HepG2 (cell line): ENCODE results near the gene GNB1. TPM values are rescaled to one million over a fixed set of nuclear protein-coding genes. Genes with fewer than 3 reads are reported as not detected.

Source experiments
- ADNP ChIP-seq: sonication (generic); formaldehyde crosslinking; IDR thresholded peaks from 2 replicates; pipeline ENCODE4 v1.4.0; 2020; ENCODE audit warnings: missing genetic modification reagents
- BATF2 ChIP-seq: sonication (generic); formaldehyde crosslinking; IDR thresholded peaks from 2 replicates; pipeline ENCODE4 v1.8.0; 2022; ENCODE audit warnings: mild to moderate bottlenecking, missing genetic modification reagents, moderate library complexity
- CREM ChIP-seq, 2 experiments: sonication (generic) in 1 of 2; formaldehyde crosslinking in 1 of 2; IDR thresholded peaks; 2 replicates each; pipeline versions ENCODE4 v1.4.0 to v1.6.1; 2016 to 2020; ENCODE audit warnings: antibody characterized with exemption in 1 of 2, mild to moderate bottlenecking in 1 of 2, missing genetic modification reagents in 1 of 2
- DMAP1 ChIP-seq: IDR thresholded peaks from 2 replicates; pipeline ENCODE4 v1.6.1; 2016
- ELF4 ChIP-seq: sonication (generic); formaldehyde crosslinking; IDR thresholded peaks from 2 replicates; pipeline ENCODE4 v1.5.0; 2020; ENCODE audit warnings: missing genetic modification reagents, mild to moderate bottlenecking, moderate library complexity, borderline replicate concordance
- KDM5B ChIP-seq: sonication (generic); formaldehyde crosslinking; IDR thresholded peaks from 2 replicates; pipeline ENCODE4 v1.4.0; 2020; ENCODE audit warnings: missing genetic modification reagents, mild to moderate bottlenecking, borderline replicate concordance
- MBD4 ChIP-seq: IDR thresholded peaks from 2 replicates; pipeline ENCODE4 v1.6.1; 2012; ENCODE audit warnings: low read length, inconsistent platforms, borderline replicate concordance
- NR1H2 ChIP-seq: sonication (generic); formaldehyde crosslinking; IDR thresholded peaks from 2 replicates; pipeline ENCODE4 v1.8.1; 2022; ENCODE audit warnings: low read depth, missing genetic modification reagents, borderline replicate concordance
- RNF2 ChIP-seq: fragments of 450-650 bp; conservative IDR thresholded peaks from 2 replicates; pipeline ENCODE4 v1.6.1; 2016; ENCODE audit warnings: low read depth
- SIX1 ChIP-seq: sonication (generic); formaldehyde crosslinking; IDR thresholded peaks from 2 replicates; pipeline ENCODE4 v1.4.0; 2020; ENCODE audit warnings: missing genetic modification reagents, borderline replicate concordance
- SMAD1 ChIP-seq: sonication (generic); formaldehyde crosslinking; IDR thresholded peaks from 2 replicates; pipeline ENCODE4 v1.4.0; 2020; ENCODE audit warnings: missing genetic modification reagents, low read depth, mild to moderate bottlenecking, borderline replicate concordance
- ZBTB21 ChIP-seq: sonication (generic); formaldehyde crosslinking; IDR thresholded peaks from 2 replicates; pipeline ENCODE4 v1.4.0; 2020; ENCODE audit warnings: missing genetic modification reagents
- ZNF138 ChIP-seq: sonication (generic); formaldehyde crosslinking; IDR thresholded peaks from 2 replicates; pipeline ENCODE4 v1.5.0; 2020; ENCODE audit warnings: mild to moderate bottlenecking, low read depth, missing genetic modification reagents
- ZNF510 ChIP-seq: sonication (generic); formaldehyde crosslinking; IDR thresholded peaks from 2 replicates; pipeline ENCODE4 v1.4.0; 2020; ENCODE audit warnings: low read depth, mild to moderate bottlenecking, missing genetic modification reagents
- ZNF550 ChIP-seq: sonication (generic); formaldehyde crosslinking; IDR thresholded peaks from 2 replicates; pipeline ENCODE4 v1.4.0; 2020; ENCODE audit warnings: mild to moderate bottlenecking, missing genetic modification reagents, borderline replicate concordance
- ZNF616 ChIP-seq: sonication (generic); formaldehyde crosslinking; IDR thresholded peaks from 2 replicates; pipeline ENCODE4 v1.5.0; 2020; ENCODE audit warnings: low read depth, mild to moderate bottlenecking, missing genetic modification reagents
- ZSCAN12 ChIP-seq: sonication (generic); formaldehyde crosslinking; IDR thresholded peaks from 2 replicates; pipeline ENCODE4 v1.9.0; 2021; ENCODE audit warnings: mild to moderate bottlenecking, missing genetic modification reagents
- ZSCAN21 ChIP-seq: sonication (generic); formaldehyde crosslinking; IDR thresholded peaks from 2 replicates; pipeline ENCODE4 v1.8.0; 2022; ENCODE audit warnings: mild to moderate bottlenecking, missing genetic modification reagents, moderate library complexity, borderline replicate concordance
- polyA plus RNA-seq, 8 experiments: library from polyadenylated mRNA; depleted of rRNA in 3 of 8; stranded (reverse) in 7 of 8; unstranded in 1 of 8; fragments of >200 nt; fragmentation: Illumina TruSeq in 4 of 8; extraction: Trizol in 4 of 8; gene quantifications; 2 replicates each; pipeline versions ENCODE4 v1.2.1 to v1.2.3, GENCODE V29; 2011 to 2016; ENCODE audit warnings: low read depth in 4 of 8, missing spikeins in 1 of 8, mixed read lengths in 1 of 8; ENCODE audit not compliant: insufficient read depth in 1 of 8
- total RNA-seq, 5 experiments: library from RNA; depleted of rRNA; stranded (reverse); fragments of >200 nt; fragmentation: Illumina TruSeq; extraction: Trizol; gene quantifications; 2 replicates each; pipeline ENCODE4 v1.2.3, GENCODE V29; 2016; ENCODE audit warnings: low read depth in 1 of 5
- TF ChIP-seq, protein P1 (sequence below): sonication (generic); formaldehyde crosslinking; IDR thresholded peaks from 2 replicates; pipeline ENCODE4 v1.8.0; 2022; ENCODE audit warnings: low read depth, missing genetic modification reagents
- TF ChIP-seq, protein P2 (sequence below): sonication (generic); formaldehyde crosslinking; IDR thresholded peaks from 2 replicates; pipeline ENCODE4 v1.4.0; 2020; ENCODE audit warnings: low read depth, mild to moderate bottlenecking, missing genetic modification reagents
- TF ChIP-seq, protein P3 (sequence below): sonication (generic); formaldehyde crosslinking; IDR thresholded peaks from 2 replicates; pipeline ENCODE4 v1.5.0; 2020; ENCODE audit warnings: missing genetic modification reagents, mild to moderate bottlenecking, borderline replicate concordance
- TF ChIP-seq, protein P4 (sequence below): sonication (generic); formaldehyde crosslinking; IDR thresholded peaks from 2 replicates; pipeline ENCODE4 v1.8.1; 2023; ENCODE audit warnings: mild to moderate bottlenecking, moderate library complexity, missing genetic modification reagents
- TF ChIP-seq, protein P5 (sequence below): sonication (generic); formaldehyde crosslinking; IDR thresholded peaks from 2 replicates; pipeline ENCODE4 v1.5.0; 2020; ENCODE audit warnings: missing genetic modification reagents
- TF ChIP-seq, protein P6 (sequence below): IDR thresholded peaks from 2 replicates; pipeline ENCODE4 v1.6.1; 2016; ENCODE audit warnings: mild to moderate bottlenecking, missing biosample characterization, missing genetic modification reagents

Gene GNB1
- total and polyA plus RNA-seq, 2 of the 13 experiments (the other 11 are each of a cell fraction or from before 2014, with no cell fraction given), result 66.2 to 327 TPM

DNA sequence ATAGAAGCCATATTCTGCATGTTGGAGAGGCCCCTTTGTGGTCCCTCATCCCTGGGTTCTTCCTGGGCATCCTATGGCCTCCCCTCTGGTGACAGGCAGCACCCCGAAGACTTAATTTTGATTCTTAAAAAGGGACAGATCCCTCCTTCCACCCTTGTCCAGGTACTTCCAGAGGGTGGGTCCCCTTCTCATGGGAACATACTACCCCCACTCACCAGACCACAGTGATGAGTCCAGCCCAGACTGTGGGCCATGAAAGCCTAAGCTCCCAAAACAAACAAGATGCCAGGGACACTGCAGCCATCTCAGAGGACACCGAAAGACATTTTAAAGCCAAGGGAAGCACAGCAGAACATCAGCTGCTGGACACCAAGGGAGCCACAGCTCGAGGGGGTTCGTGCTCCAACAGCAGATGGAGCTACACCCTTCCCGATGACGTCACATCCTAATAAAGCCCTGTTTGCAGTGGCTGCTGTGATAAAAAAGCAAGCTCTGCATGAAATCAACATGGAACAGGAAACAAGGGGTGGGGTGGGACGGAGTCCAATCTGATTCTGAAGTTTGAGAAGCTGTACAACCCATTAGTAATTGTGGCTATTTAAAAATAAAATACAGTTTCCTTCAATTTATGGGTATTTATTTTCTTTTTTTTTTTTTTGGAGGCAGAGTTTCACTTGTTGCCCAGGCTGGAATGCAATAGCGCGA is 32.4 kb downstream of the GNB1 start (continued):
- TF ChIP-seq, protein P1, sequence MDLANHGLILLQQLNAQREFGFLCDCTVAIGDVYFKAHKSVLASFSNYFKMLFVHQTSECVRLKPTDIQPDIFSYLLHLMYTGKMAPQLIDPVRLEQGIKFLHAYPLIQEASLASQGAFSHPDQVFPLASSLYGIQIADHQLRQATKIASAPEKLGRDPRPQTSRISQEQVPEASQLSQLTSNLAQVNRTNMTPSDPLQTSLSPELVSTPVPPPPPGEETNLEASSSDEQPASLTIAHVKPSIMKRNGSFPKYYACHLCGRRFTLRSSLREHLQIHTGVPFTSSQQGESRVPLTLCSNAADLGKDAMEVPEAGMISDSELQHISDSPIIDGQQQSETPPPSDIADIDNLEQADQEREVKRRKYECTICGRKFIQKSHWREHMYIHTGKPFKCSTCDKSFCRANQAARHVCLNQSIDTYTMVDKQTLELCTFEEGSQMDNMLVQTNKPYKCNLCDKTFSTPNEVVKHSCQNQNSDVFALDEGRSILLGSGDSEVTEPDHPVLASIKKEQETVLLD (CRISPR knock-in tag), result no peak
- TF ChIP-seq ZSCAN21 (CRISPR knock-in tag), result no peak
- TF ChIP-seq, protein P2, sequence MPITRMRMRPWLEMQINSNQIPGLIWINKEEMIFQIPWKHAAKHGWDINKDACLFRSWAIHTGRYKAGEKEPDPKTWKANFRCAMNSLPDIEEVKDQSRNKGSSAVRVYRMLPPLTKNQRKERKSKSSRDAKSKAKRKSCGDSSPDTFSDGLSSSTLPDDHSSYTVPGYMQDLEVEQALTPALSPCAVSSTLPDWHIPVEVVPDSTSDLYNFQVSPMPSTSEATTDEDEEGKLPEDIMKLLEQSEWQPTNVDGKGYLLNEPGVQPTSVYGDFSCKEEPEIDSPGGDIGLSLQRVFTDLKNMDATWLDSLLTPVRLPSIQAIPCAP (CRISPR knock-in tag), result no peak
- TF ChIP-seq, protein P3, sequence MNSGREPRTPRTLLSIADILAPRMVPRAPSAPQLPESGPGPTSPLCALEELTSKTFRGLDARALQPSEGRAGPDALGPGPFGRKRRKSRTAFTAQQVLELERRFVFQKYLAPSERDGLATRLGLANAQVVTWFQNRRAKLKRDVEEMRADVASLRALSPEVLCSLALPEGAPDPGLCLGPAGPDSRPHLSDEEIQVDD, result no peak
- TF ChIP-seq KDM5B (CRISPR knock-in tag), result peak; percentile 21; the same call in 1 of the 2 replicates
- peak; percentile 78 for TF ChIP-seq CREM (IDR thresholded peaks at IDR 0.05)
- no peak for TF ChIP-seq CREM (CRISPR knock-in tag; IDR thresholded peaks at IDR 0.05)
- TF ChIP-seq, protein P4, sequence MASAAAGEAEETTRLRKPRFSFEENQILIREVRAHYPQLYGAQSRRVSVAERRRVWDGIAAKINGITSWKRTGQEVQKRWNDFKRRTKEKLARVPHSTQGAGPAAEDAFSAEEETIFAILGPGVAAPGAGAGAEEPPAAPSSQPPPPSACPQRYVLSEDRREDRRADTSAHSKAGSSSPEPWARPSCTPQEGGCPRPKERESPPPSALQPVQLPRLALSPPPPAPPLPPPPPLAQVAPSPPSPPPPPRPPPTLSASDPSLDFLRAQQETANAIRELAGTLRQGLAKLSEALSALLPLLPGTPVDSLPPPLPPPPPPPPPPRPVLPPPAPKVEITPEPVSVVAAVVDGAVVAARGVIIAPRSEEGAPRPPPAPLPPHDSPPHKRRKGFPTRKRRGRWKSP, result no peak
- no peak for TF ChIP-seq SIX1 (CRISPR knock-in tag)
- TF ChIP-seq DMAP1 (CRISPR knock-in tag), result no peak
- no peak for TF ChIP-seq ZNF138 (CRISPR knock-in tag)
- no peak for TF ChIP-seq ZNF550 (CRISPR knock-in tag)
- no peak for TF ChIP-seq ELF4 (CRISPR knock-in tag)
- no peak for TF ChIP-seq RNF2
- no peak for TF ChIP-seq NR1H2
- no peak for TF ChIP-seq ZNF616 (CRISPR knock-in tag)
- no peak for TF ChIP-seq ADNP (CRISPR knock-in tag)
- no peak for TF ChIP-seq MBD4
- no peak for TF ChIP-seq ZSCAN12 (CRISPR knock-in tag)
- 0 out of 2 replicates have a peak, but pooled peaks have one; percentile 31 for TF ChIP-seq ZBTB21 (CRISPR knock-in tag)
- TF ChIP-seq SMAD1 (CRISPR knock-in tag), result no peak
- TF ChIP-seq, protein P5, sequence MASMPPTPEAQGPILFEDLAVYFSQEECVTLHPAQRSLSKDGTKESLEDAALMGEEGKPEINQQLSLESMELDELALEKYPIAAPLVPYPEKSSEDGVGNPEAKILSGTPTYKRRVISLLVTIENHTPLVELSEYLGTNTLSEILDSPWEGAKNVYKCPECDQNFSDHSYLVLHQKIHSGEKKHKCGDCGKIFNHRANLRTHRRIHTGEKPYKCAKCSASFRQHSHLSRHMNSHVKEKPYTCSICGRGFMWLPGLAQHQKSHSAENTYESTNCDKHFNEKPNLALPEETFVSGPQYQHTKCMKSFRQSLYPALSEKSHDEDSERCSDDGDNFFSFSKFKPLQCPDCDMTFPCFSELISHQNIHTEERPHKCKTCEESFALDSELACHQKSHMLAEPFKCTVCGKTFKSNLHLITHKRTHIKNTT (CRISPR knock-in tag), result no peak
- no peak for TF ChIP-seq BATF2 (CRISPR knock-in tag)
- TF ChIP-seq ZNF510 (CRISPR knock-in tag), result no peak
- TF ChIP-seq, protein P6, sequence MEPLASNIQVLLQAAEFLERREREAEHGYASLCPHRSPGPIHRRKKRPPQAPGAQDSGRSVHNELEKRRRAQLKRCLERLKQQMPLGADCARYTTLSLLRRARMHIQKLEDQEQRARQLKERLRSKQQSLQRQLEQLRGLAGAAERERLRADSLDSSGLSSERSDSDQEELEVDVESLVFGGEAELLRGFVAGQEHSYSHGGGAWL (CRISPR knock-in tag), result no peak
